Endothelial cell of umbilical vein (primary cell): Measurements from ENCODE around the gene SAMD7. TPM values are rescaled to one million over a fixed set of nuclear protein-coding genes. Genes with fewer than 3 reads are reported as not detected.

Source experiments
- BruUV-seq: library from RNA; stranded (reverse); fragments of 400-500 nt; replicated peaks from 2 replicates; lab custom pipeline; 2021; lab: Mats Ljungman, UMichigan
- CTCF ChIA-PET: fragments of 300-600, 350-600 bp; sonication (Branson Sonifier 250); formaldehyde crosslinking; loops from one replicate; lab custom pipeline; 2021; ENCODE audit warnings: antibody characterized with exemption, inconsistent platforms; lab: Charles Lee
- POLR2A ChIA-PET: fragments of 300-600, 350-600 bp; sonication (Branson Sonifier 250); formaldehyde crosslinking; loops from one replicate; lab custom pipeline; 2021; ENCODE audit warnings: antibody characterized with exemption, inconsistent platforms; lab: Charles Lee
- DNase-seq: peaks from one replicate; pipeline ENCODE4 v3.0.0-alpha.2; 2011; ENCODE audit warnings: low read depth, low spot score
- FAIRE-seq: peaks from 2 replicates; lab custom pipeline; 2011; peaks lifted over from hg19 to GRCh38; lab: Jason Lieb, UNC
- H2AFZ ChIP-seq: 2 replicates; pipeline ENCODE4 v1.6.0; 2012; ENCODE audit warnings: low read depth, low read length, control low read depth, inconsistent platforms
- H3K27ac ChIP-seq: 2 replicates; pipeline ENCODE4 v1.5.1; 2011; ENCODE audit warnings: low read depth, mild to moderate bottlenecking, control low read depth, low read length, moderate library complexity; ENCODE audit not compliant: insufficient read depth
- H3K27me3 ChIP-seq, 2 experiments: 2 replicates each; pipeline versions ENCODE4 v1.6.0 to v1.6.1; 2011; ENCODE audit warnings: low read length in 2 of 2, mixed read lengths in 1 of 2; ENCODE audit not compliant: control insufficient read depth in 2 of 2, insufficient read depth in 2 of 2
- H3K36me3 ChIP-seq, 2 experiments: 2 replicates in 1 of 2; 3 replicates in 1 of 2; pipeline ENCODE4 v1.5.1; 2011; ENCODE audit warnings: low read length in 2 of 2, mild to moderate bottlenecking in 1 of 2, moderate library complexity in 1 of 2; ENCODE audit not compliant: control insufficient read depth in 2 of 2, insufficient read depth in 2 of 2; ENCODE audit errors: extremely low read depth in 1 of 2
- H3K4me1 ChIP-seq: 3 replicates; pipeline ENCODE4 v1.5.1; 2011; ENCODE audit warnings: mild to moderate bottlenecking, low read length; ENCODE audit not compliant: control insufficient read depth, insufficient read depth; ENCODE audit errors: extremely low read depth
- H3K4me2 ChIP-seq: 2 replicates; pipeline ENCODE4 v1.6.1; 2011; ENCODE audit warnings: low read length, control low read depth, mixed read lengths; ENCODE audit not compliant: insufficient read depth
- H3K4me3 ChIP-seq, 3 experiments: fragments of 200-600 bp in 1 of 3; sonication (generic), shearing (Covaris generic) in 1 of 3; replicated peaks in 1 of 3; 2 replicates each; pipeline ENCODE4 v1.5.1; 2011 to 2016; ENCODE audit warnings: control low read depth in 3 of 3, low read length in 3 of 3, mild to moderate bottlenecking in 2 of 3, inconsistent platforms in 1 of 3, low read depth in 1 of 3, moderate library complexity in 1 of 3; ENCODE audit not compliant: insufficient read depth in 1 of 3
- H3K79me2 ChIP-seq: 2 replicates; pipeline ENCODE4 v1.6.0; 2012; ENCODE audit warnings: low read length, inconsistent platforms; ENCODE audit not compliant: control insufficient read depth, insufficient read depth
- H3K9ac ChIP-seq: replicated peaks from 2 replicates; pipeline ENCODE3; 2011; ENCODE audit warnings: low read length, control low read depth; ENCODE audit not compliant: insufficient read depth; ENCODE audit errors: extremely low read depth
- H3K9me1 ChIP-seq: replicated peaks from 3 replicates; pipeline ENCODE4 v1.6.0; 2011; ENCODE audit warnings: mild to moderate bottlenecking, low read length; ENCODE audit not compliant: control insufficient read depth, insufficient read depth; ENCODE audit errors: extremely low read depth
- H3K9me3 ChIP-seq: replicated peaks from 2 replicates; pipeline ENCODE4 v1.5.1; 2012; ENCODE audit warnings: low read length, inconsistent platforms; ENCODE audit not compliant: control insufficient read depth, insufficient read depth
- H4K20me1 ChIP-seq: replicated peaks from 2 replicates; pipeline ENCODE3; 2011; ENCODE audit warnings: mild to moderate bottlenecking, low read length; ENCODE audit not compliant: control insufficient read depth, insufficient read depth; ENCODE audit errors: extremely low read depth
- CTCF ChIP-seq, 2 donors: IDR thresholded peaks; 1 replicate in 1 of 2; 2 replicates in 1 of 2; pipeline ENCODE4 v1.5.1; 2011; ENCODE audit warnings: low read length in 2 of 2, mild to moderate bottlenecking in 2 of 2, moderate library complexity in 2 of 2, control low read depth in 1 of 2, inconsistent platforms in 1 of 2, low read depth in 1 of 2; ENCODE audit not compliant: insufficient read depth in 1 of 2; ENCODE audit errors: extremely low read depth in 1 of 2
- EZH2 ChIP-seq: IDR thresholded peaks from 2 replicates; pipeline ENCODE4 v1.6.1; 2012; ENCODE audit warnings: borderline replicate concordance, low read depth, mild to moderate bottlenecking, moderate library complexity, low read length, inconsistent platforms; ENCODE audit not compliant: severe bottlenecking
- FOS ChIP-seq: IDR thresholded peaks from 2 replicates; pipeline ENCODE4 v1.6.1; 2011; ENCODE audit warnings: mild to moderate bottlenecking, low read length, moderate library complexity, borderline replicate concordance; ENCODE audit not compliant: insufficient read depth
- GATA2 ChIP-seq: IDR thresholded peaks from 2 replicates; pipeline ENCODE4 v1.7.0; 2011; ENCODE audit warnings: low read depth, mild to moderate bottlenecking, moderate library complexity, mixed read lengths, low read length; ENCODE audit not compliant: insufficient read length, insufficient read depth
- JUN ChIP-seq: IDR thresholded peaks from 2 replicates; pipeline ENCODE4 v1.6.1; 2011; ENCODE audit warnings: borderline replicate concordance, low read depth; ENCODE audit not compliant: insufficient read length, insufficient read depth
- MYC ChIP-seq: IDR thresholded peaks from one replicate; pipeline ENCODE4 v1.6.1; 2011; ENCODE audit warnings: mild to moderate bottlenecking, low read depth, low read length
- POLR2A ChIP-seq: IDR thresholded peaks from 2 replicates; pipeline ENCODE4 v1.6.1; 2012; ENCODE audit warnings: low read depth, mild to moderate bottlenecking, control low read depth, low read length
- POLR2AphosphoS5 ChIP-seq: IDR thresholded peaks from 2 replicates; pipeline ENCODE4 v1.6.1; 2012; ENCODE audit warnings: low read depth, mild to moderate bottlenecking, control low read depth, low read length, moderate library complexity; ENCODE audit not compliant: insufficient read depth
- dilution Hi-C: fragments of 300-500 bp; cut with MboI; formaldehyde crosslinking; loops from one replicate; pipeline ENCODE4 v1.15.0; 2019; ENCODE audit warnings: low sequenced_read_pairs; ENCODE audit not compliant: extremely low pct_ligation_motif_present
- intact Hi-C: fragments of 100-400 bp; cut with micrococcal nuclease; formaldehyde crosslinking; loops from one replicate; pipeline ENCODE4 v1.10.0; 2022
- polyA plus RNA-seq, 4 experiments: library from polyadenylated mRNA; depleted of rRNA in 3 of 4; stranded (reverse) in 3 of 4; unstranded in 1 of 4; fragments of >200 nt; gene quantifications; 2 replicates each; pipeline versions ENCODE4 v1.2.1 to v1.2.3, GENCODE V29; 2011 to 2012; ENCODE audit warnings: missing spikeins in 1 of 4
- total RNA-seq: library from RNA; stranded (reverse); gene quantifications from 2 replicates; pipeline ENCODE4 v1.2.3, GENCODE V29; 2021
- TF ChIP-seq, protein P1 (sequence below): IDR thresholded peaks from 2 replicates; pipeline ENCODE4 v1.6.1; 2011; ENCODE audit not compliant: insufficient read depth, insufficient read length

SAMD7 gene
- total and polyA plus RNA-seq, 2 donors (not counting 3 experiments of a cell fraction or from before 2014, with no cell fraction given) = not detected

DNA sequence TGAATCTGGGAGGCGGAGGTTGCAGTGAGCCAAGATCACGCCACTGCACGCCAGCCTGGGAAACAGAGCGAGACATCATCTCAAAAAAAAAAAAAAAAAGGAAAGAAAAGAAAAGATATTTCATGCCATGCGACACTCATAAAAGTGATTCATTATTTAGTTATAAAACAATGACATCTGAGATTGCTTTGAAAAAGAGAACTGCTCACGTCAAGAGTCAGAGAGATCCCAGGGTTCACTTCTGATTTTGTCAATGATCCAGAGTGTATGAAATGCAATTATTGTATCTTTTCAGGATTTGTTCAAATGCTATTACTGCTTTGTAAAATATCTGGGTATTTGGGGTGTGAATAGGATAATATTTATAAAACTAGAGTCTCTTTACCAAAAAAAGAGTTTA is 6.0 kb upstream of the SAMD7 start:
- CTCF ChIA-PET = no interaction called here
- POLR2A ChIA-PET = no interaction called here
- intact Hi-C loops (no loop called here), dilution Hi-C loops (no loop called here)
- no peak for DNase-seq
- no TSS peak for BruUV-seq
- Histone ChIP-seq H2AFZ (no peak overlapping the region), H3K9ac (no peak overlapping the region), H3K4me2 (no peak overlapping the region), H3K27ac (no peak overlapping the region), H3K79me2 (no peaks in the 10 kb centered on the region), H4K20me1 (no peaks in the 10 kb centered on the region), H3K4me1 (no peaks in the 10 kb centered on the region), H3K4me3 (no peak overlapping the region), H3K9me3 (no peaks in the 10 kb centered on the region), H3K27me3 (peaks cover 12 to 22% of the 10 kb centered on the region in 2 experiments), H3K36me3 (no peaks in the 10 kb centered on the region), H3K9me1 (no peaks in the 10 kb centered on the region)
- TF ChIP-seq, protein P1, sequence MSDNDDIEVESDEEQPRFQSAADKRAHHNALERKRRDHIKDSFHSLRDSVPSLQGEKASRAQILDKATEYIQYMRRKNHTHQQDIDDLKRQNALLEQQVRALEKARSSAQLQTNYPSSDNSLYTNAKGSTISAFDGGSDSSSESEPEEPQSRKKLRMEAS = no peak
- TF ChIP-seq POLR2AphosphoS5 (no peak), POLR2A (no peak), CTCF (IDR thresholded peaks at IDR 0.05; ENCODE audit: extremely low read depth in 1 of 2, insufficient read depth in 1 of 2, low read depth in 1 of 2, low read length in 2 of 2) (no peak), GATA2 (no peak), FOS (no peak), EZH2 (no peak), JUN (no peak), MYC (no peak)
- no peak for FAIRE-seq
